Pericardium fibroblast (primary cell): ENCODE measurements around the gene CACTIN. TPM values are rescaled to one million over a fixed set of nuclear protein-coding genes. Genes with fewer than 3 reads are reported as not detected.

ENCODE experiments used
- total RNA-seq: library from RNA; depleted of rRNA; stranded (reverse); fragments of >200 nt; gene quantifications from 2 replicates; pipeline ENCODE4 v1.2.3, GENCODE V29; 2015

The CACTIN gene
- total RNA-seq = 21.6 and 23.5 TPM in 2 replicates

GRCh38 chr19:3626473-3627350 lies at the start of gene CACTIN:
Gene CACTIN, minus strand, starts transcription at chr19:3626790. Its CDS starts 28 bp downstream, at chr19:3626762.

GRCh38 chr19:3606690-3607289 lies 19.8 kb downstream of the CACTIN start, which contains the start of gene TBXA2R:
Gene TBXA2R, minus strand, starts transcription at chr19:3606875. Its CDS starts 6,241 bp downstream, at chr19:3600634.

GRCh38 chr19:3585301-3586126 lies 41.1 kb downstream of the CACTIN start, which contains the start of gene GIPC3:
Gene GIPC3, plus strand, starts transcription at chr19:3585478. Its CDS starts 120 bp downstream, at chr19:3585598.

GRCh38 chr19:3572855-3573161 lies 53.8 kb downstream of the CACTIN start, which contains the start of gene HMG20B:
Gene HMG20B, plus strand, starts transcription at chr19:3572944. Its CDS starts 366 bp downstream, at chr19:3573310.

Other genes with a start within 250 kb of the CACTIN start
- gene SMIM24, start 146.3 kb downstream of the CACTIN start, total RNA-seq = not detected in 2 replicates
- not detected in 2 replicates for gene SMIM44, start 143.3 kb downstream of the CACTIN start, total RNA-seq
- gene DOHH, start 126.1 kb downstream of the CACTIN start, total RNA-seq = 12.2 and 18.8 TPM in 2 replicates
- gene FZR1, start 120.5 kb downstream of the CACTIN start, total RNA-seq = 16.2 and 19.4 TPM in 2 replicates
- not detected in 2 replicates for gene TEKTIP1, start 87.6 kb downstream of the CACTIN start, total RNA-seq
- 56.2 and 65.9 TPM in 2 replicates for gene MFSD12, start 69.2 kb downstream of the CACTIN start, total RNA-seq
- 92.5 and 95.8 TPM in 2 replicates for gene HMG20B, start 53.8 kb downstream of the CACTIN start, total RNA-seq
- gene GIPC3, start 41.3 kb downstream of the CACTIN start, total RNA-seq = 0.12 and 0.34 TPM in 2 replicates
- 0.47 and 1.4 TPM in 2 replicates for gene TBXA2R, start 19.9 kb downstream of the CACTIN start, total RNA-seq
- gene PIP5K1C, start 73.7 kb upstream of the CACTIN start, total RNA-seq = 37.3 and 42.4 TPM in 2 replicates
- gene TJP3, start 81.6 kb upstream of the CACTIN start, total RNA-seq = not detected in 2 replicates
- 21.4 and 25.8 TPM in 2 replicates for gene APBA3, start 134.9 kb upstream of the CACTIN start, total RNA-seq
- gene MRPL54, start 135.9 kb upstream of the CACTIN start, total RNA-seq = 45.7 and 68.4 TPM in 2 replicates
- gene RAX2, start 145.4 kb upstream of the CACTIN start, total RNA-seq = not detected in 2 replicates
- not detected in 2 replicates for gene MATK, start 159.6 kb upstream of the CACTIN start, total RNA-seq
- not detected in 2 replicates for gene ZFR2, start 242.2 kb upstream of the CACTIN start, total RNA-seq